ENCODE data around the gene AFF4. TPM values are rescaled to one million over a fixed set of nuclear protein-coding genes. Genes with fewer than 3 reads are reported as not detected.

The AFF4 gene
- total and polyA plus RNA-seq, 12 donors: 9.7 to 158 (median 83.0) TPM

DNA sequence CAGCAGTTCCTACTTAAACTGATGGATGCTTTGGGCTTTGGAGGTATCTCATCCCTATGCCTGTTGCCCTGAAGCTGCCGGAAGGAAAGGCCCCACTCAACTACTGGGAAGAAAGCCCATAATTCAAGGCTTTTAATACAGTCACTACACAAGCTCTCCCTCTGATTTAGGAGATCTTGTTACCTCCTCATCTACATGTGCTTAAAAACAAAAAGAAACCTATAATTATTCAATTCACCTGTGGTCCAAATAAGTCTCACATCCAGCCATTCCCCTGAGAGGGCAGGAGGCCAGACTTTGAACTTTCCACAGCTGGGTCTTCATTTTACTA, 90.7 kb downstream of the AFF4 start:
- H3K36me3 ChIP-seq (replicated peaks in 1 of 2): peaks cover 0 to 49% of the 10 kb centered on the region in 2 donors
- WGBS, 4 donors: 64 to 91% (median 84%) methylated on average over 1 of the region's 1 CpG
- no peak overlapping the region for H3K4me3 ChIP-seq

DNA sequence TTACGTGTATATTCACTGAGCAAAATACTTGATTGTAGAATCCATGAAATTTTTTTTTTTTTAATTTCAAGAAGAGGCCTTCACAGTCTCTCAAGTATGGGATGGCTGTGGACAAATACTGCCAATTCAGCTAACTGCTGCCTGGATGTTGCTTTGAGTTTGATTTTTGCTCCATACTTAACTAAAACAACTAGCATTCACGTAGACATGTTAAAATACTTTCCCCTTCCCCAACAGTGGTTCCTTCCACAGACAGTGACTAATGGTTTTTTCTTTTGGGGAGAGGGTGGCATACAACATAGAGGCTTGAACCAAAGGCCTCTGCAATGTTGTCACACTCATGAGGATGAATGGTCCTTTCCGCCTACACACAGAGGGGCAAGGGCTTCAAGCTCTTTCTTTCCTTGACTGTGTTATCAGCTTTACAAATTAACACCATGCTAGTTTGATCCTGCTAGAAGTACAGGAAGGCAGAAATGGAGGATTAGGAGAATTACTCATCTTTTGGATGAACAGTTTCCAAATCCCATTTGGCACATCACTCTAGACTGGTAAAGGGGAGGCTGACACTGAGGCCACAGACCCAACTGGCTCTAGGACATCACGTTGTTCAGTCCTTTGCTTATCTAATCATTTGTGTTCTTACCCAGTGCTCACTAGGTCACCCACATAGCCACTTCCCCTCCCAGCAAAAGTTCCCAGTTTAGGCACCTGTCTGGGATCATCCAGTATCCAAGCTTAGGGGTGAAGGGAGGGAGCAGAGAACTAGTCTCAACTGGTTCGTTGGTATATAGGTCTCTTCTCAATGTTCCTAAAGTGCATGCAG, 91.8 kb downstream of the AFF4 start:
- H3K9me3 ChIP-seq (replicated peaks in 1 of 3): no peaks in the 10 kb centered on the region
- H3K36me3 ChIP-seq (replicated peaks in 1 of 2): peaks cover 0 to 45% of the 10 kb centered on the region in 2 donors
- no peak overlapping the region for H3K27ac ChIP-seq
- H3K27me3 ChIP-seq: no peaks in the 10 kb centered on the region
- DNase-seq: no peak
- no peak overlapping the region for H3K4me3 ChIP-seq
- TF ChIP-seq, protein P1, sequence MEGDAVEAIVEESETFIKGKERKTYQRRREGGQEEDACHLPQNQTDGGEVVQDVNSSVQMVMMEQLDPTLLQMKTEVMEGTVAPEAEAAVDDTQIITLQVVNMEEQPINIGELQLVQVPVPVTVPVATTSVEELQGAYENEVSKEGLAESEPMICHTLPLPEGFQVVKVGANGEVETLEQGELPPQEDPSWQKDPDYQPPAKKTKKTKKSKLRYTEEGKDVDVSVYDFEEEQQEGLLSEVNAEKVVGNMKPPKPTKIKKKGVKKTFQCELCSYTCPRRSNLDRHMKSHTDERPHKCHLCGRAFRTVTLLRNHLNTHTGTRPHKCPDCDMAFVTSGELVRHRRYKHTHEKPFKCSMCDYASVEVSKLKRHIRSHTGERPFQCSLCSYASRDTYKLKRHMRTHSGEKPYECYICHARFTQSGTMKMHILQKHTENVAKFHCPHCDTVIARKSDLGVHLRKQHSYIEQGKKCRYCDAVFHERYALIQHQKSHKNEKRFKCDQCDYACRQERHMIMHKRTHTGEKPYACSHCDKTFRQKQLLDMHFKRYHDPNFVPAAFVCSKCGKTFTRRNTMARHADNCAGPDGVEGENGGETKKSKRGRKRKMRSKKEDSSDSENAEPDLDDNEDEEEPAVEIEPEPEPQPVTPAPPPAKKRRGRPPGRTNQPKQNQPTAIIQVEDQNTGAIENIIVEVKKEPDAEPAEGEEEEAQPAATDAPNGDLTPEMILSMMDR (IDR thresholded peaks at IDR 0.05): no peak
- TF ChIP-seq POLR2A (IDR thresholded peaks at IDR 0.05): no peak
- intact Hi-C loops (cut with DNase I): no loop called here
- peaks cover 6 to 11% of the 10 kb centered on the region in 2 donors for H3K4me1 ChIP-seq (replicated peaks in 1 of 2)
- WGBS, 4 donors: 74 to 84% (median 82%) methylated on average over 5 of the region's 5 CpGs

More for the DNA sequence above, 90.7 kb downstream of the AFF4 start:
- intact Hi-C loops (cut with DNase I): no loop called here
- H3K9me3 ChIP-seq (replicated peaks in 1 of 3): no peaks in the 10 kb centered on the region
- TF ChIP-seq, protein P1 (IDR thresholded peaks at IDR 0.05): no peak
- TF ChIP-seq POLR2A (IDR thresholded peaks at IDR 0.05): no peak
- H3K27ac ChIP-seq: no peak overlapping the region
- no peaks in the 10 kb centered on the region for H3K27me3 ChIP-seq
- H3K4me1 ChIP-seq (replicated peaks in 1 of 2): peaks cover 0 to 3% of the 10 kb centered on the region in 2 donors
- no peak for DNase-seq

DNA sequence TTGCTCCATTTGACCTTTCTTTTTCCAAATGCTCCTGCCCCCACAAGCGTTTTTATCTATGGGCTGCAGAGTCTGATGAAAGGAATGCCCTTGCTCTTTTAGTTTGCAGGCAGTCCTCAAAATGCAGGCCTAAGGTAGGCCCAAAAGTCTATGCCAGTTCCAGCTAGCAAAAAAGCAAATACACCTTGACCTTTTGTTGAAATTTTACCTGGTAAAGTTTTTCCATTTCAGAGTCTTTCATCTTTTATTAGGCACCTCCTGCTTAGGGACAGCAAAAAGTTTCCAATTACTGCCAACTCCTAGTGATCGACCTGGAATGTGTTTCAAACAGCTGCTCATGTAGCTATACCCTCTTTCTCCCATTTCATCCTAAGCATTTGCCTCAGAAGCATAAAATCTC, 92.6 kb downstream of the AFF4 start:
- no peak for DNase-seq
- intact Hi-C loops (cut with DNase I): no loop called here
- 55 to 78% (median 65%) methylated on average over 2 of the region's 2 CpGs for WGBS, 4 donors
- Histone ChIP-seq H3K27me3 (no peaks in the 10 kb centered on the region), H3K4me3 (no peak overlapping the region), H3K27ac (no peak overlapping the region), H3K9me3 (replicated peaks in 1 of 3) (no peaks in the 10 kb centered on the region), H3K4me1 (replicated peaks in 1 of 2) (peaks cover 9 to 12% of the 10 kb centered on the region in 2 donors), H3K36me3 (replicated peaks in 1 of 2) (peaks cover 0 to 44% of the 10 kb centered on the region in 2 donors)
- no peak for TF ChIP-seq POLR2A (IDR thresholded peaks at IDR 0.05)
- TF ChIP-seq, protein P1 (IDR thresholded peaks at IDR 0.05): no peak

DNA sequence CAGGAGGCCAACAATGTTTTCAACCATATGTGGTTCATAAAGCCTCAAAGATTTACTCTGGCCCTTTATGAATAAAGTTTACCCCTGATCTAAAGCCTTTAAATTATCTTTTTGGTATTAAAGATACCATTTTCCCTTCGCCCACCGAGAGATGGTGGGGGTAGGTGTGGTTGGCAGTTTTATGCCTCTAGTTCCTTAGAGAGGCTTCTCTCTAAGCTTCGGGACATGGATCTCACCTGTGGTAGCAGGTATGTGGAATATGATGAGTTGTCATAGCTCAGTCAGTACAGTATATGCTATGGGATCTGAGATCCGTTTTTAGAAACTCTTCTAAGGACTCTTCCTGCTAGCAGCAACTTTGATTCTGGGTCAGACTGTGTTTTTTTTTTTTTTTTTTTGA, 94.7 kb downstream of the AFF4 start:
- peaks cover 11 to 17% of the 10 kb centered on the region in 2 donors for H3K4me1 ChIP-seq (replicated peaks in 1 of 2)
- H3K27ac ChIP-seq: no peak overlapping the region
- no peaks in the 10 kb centered on the region for H3K9me3 ChIP-seq (replicated peaks in 1 of 3)
- H3K4me3 ChIP-seq: no peak overlapping the region
- TF ChIP-seq POLR2A (IDR thresholded peaks at IDR 0.05): no peak
- TF ChIP-seq, protein P1 (IDR thresholded peaks at IDR 0.05): no peak
- peaks cover 0 to 32% of the 10 kb centered on the region in 2 donors for H3K36me3 ChIP-seq (replicated peaks in 1 of 2)
- 81 to 86% (median 83%) methylated on average over 4 of the region's 4 CpGs for WGBS, 4 donors
- H3K27me3 ChIP-seq: no peaks in the 10 kb centered on the region
- intact Hi-C loops (cut with DNase I): loop anchor here in 1 of 2 donors (5.0 kb wide), 1 partner anchor 36 kb away; the partner anchor contains the start of gene SHROOM1
- DNase-seq: no peak
